GM12878 (cell line): ENCODE data around the gene RALGPS2. TPM values are rescaled to one million over a fixed set of nuclear protein-coding genes. Genes with fewer than 3 reads are reported as not detected.

Experiments
- ATAC-seq: fragments of 200-7000 bp; cut with Tn5 transposase; 3 replicates; pipeline ENCODE4 v1.9.1; 2020; ENCODE audit warnings: mild to moderate bottlenecking, moderate library complexity
- BruUV-seq: library from RNA; stranded (reverse); fragments of 400-500 nt; replicated peaks from 2 replicates; lab custom pipeline; 2021; lab: Mats Ljungman, UMichigan
- CTCF ChIA-PET: fragments of 300-600 bp; sonication (Branson Sonifier 250); formaldehyde crosslinking; extraction: SDS; loops from one replicate; lab custom pipeline; 2021; ENCODE audit warnings: inconsistent platforms; lab: Yijun Ruan, JAX
- POLR2A ChIA-PET: fragments of 350-600 bp; formaldehyde crosslinking; extraction: SDS; loops from one replicate; lab custom pipeline; 2021; ENCODE audit warnings: inconsistent platforms; lab: Charles Lee
- RAD21 ChIA-PET: fragments of 300-600 bp; sonication (Branson Sonifier 250); formaldehyde crosslinking; loops from one replicate; lab custom pipeline; 2023; ENCODE audit warnings: antibody characterized with exemption; ENCODE audit not compliant: unreplicated experiment; lab: Charles Lee
- SMC1A ChIA-PET: fragments of 300-600 bp; sonication (Branson Sonifier 250); formaldehyde crosslinking; loops from one replicate; lab custom pipeline; 2023; ENCODE audit not compliant: unreplicated experiment, uncharacterized antibody; lab: Charles Lee
- DNase-seq: peaks from one replicate; pipeline ENCODE4 v3.0.0-alpha.2; 2011; ENCODE audit warnings: low read depth, low spot score
- FAIRE-seq: peaks from 3 replicates; lab custom pipeline; 2011; peaks lifted over from hg19 to GRCh38; lab: Jason Lieb, UNC
- H2AFZ ChIP-seq: 2 replicates; pipeline ENCODE4 v1.6.0; 2011; ENCODE audit warnings: low read depth, low read length, control low read depth; ENCODE audit not compliant: control insufficient read depth
- H3K27ac ChIP-seq: 2 replicates; pipeline ENCODE4 v1.5.1; 2011; ENCODE audit warnings: control low read depth; ENCODE audit not compliant: control insufficient read depth, insufficient read depth
- H3K27me3 ChIP-seq, 2 experiments: replicated peaks in 1 of 2; 2 replicates each; pipeline versions ENCODE4 v1.6.0 to v1.6.1; 2011; ENCODE audit warnings: low read length in 1 of 2; ENCODE audit not compliant: control insufficient read depth in 2 of 2, insufficient read depth in 2 of 2
- H3K36me3 ChIP-seq, 2 experiments: 2 replicates each; pipeline ENCODE4 v1.5.1; 2011; ENCODE audit warnings: low read length in 1 of 2; ENCODE audit not compliant: control insufficient read depth in 2 of 2, insufficient read depth in 2 of 2
- H3K4me1 ChIP-seq: 2 replicates; pipeline ENCODE4 v1.6.1; 2011; ENCODE audit warnings: mild to moderate bottlenecking, low read length, moderate library complexity, mixed read lengths; ENCODE audit not compliant: control insufficient read depth, insufficient read depth
- H3K4me2 ChIP-seq: 2 replicates; pipeline ENCODE4 v1.6.0; 2011; ENCODE audit warnings: control low read depth; ENCODE audit not compliant: control insufficient read depth, insufficient read depth
- H3K4me3 ChIP-seq: fragments of 200-600 bp; sonication (generic); 2 replicates; pipeline ENCODE4 v1.5.1; 2016
- H3K79me2 ChIP-seq: 2 replicates; pipeline ENCODE4 v1.6.0; 2011; ENCODE audit warnings: low read length; ENCODE audit not compliant: control insufficient read depth, insufficient read depth
- H3K9ac ChIP-seq: 2 replicates; pipeline ENCODE4 v1.8.0; 2011; ENCODE audit warnings: low read length, control low read depth, mixed read lengths; ENCODE audit not compliant: control insufficient read depth, insufficient read depth
- H3K9me3 ChIP-seq: replicated peaks from 3 replicates; pipeline ENCODE4 v1.5.1; 2011; ENCODE audit warnings: mild to moderate bottlenecking, low read length; ENCODE audit not compliant: control insufficient read depth, insufficient read depth
- H4K20me1 ChIP-seq: 2 replicates; pipeline ENCODE4 v1.6.0; 2011; ENCODE audit not compliant: control insufficient read depth, insufficient read depth
- CEBPB ChIP-seq, 2 experiments: fragments of 150-350 bp in 1 of 2; IDR thresholded peaks; 2 replicates each; pipeline ENCODE4 v1.6.1; 2012 to 2014; ENCODE audit warnings: low read depth in 2 of 2, low read length in 2 of 2, borderline replicate concordance in 1 of 2, inconsistent platforms in 1 of 2
- HCFC1 ChIP-seq: fragments of 150-350 bp; IDR thresholded peaks from 2 replicates; pipeline ENCODE4 v1.6.1; 2014; ENCODE audit warnings: low read length
- NR2C1 ChIP-seq: fragments of 450-650 bp; IDR thresholded peaks from 2 replicates; pipeline ENCODE4 v1.6.1; 2017; ENCODE audit warnings: antibody characterized with exemption, mild to moderate bottlenecking, moderate library complexity
- NRF1 ChIP-seq: conservative IDR thresholded peaks from 2 replicates; pipeline ENCODE4 v1.6.1; 2011; ENCODE audit warnings: mild to moderate bottlenecking, low read depth, low read length, improper control_type of control experiment
- SREBF1 ChIP-seq: IDR thresholded peaks from 2 replicates; pipeline ENCODE4 v1.6.1; 2012; ENCODE audit warnings: mild to moderate bottlenecking, low read length
- WGBS: methylation state at CpG from one replicate; pipeline ENCODE4 v1.1.6; 2016; ENCODE audit warnings: low lambda C conversion rate; ENCODE audit not compliant: insufficient replicate concordance, insufficient coverage; ENCODE audit errors: missing lambda C conversion rate; 5-methylcytosine and 5-hydroxymethylcytosine counted together
- in situ Hi-C: fragments of 300-500 bp; cut with MboI; formaldehyde crosslinking; loops from 9 replicates; pipeline ENCODE4 v1.14.3; 2018; ENCODE audit warnings: mixed read lengths
- intact Hi-C: fragments of 100-400 bp; cut with micrococcal nuclease; formaldehyde crosslinking; loops from one replicate; pipeline ENCODE4 v1.14.2; 2022; ENCODE audit not compliant: unreplicated experiment
- polyA plus RNA-seq, 11 experiments: library from polyadenylated mRNA; depleted of rRNA in 4 of 11; unstranded in 6 of 11; stranded (reverse) in 5 of 11; fragments of >200 nt; fragmentation: Nextera tagmentation in 4 of 11; fragmentation: Illumina TruSeq in 1 of 11; extraction: Ambion mirVana in 4 of 11; extraction: Trizol in 1 of 11; gene quantifications; 1 replicate in 1 of 11; 2 replicates in 10 of 11; pipeline versions ENCODE4 v1.2.1 to v1.2.3, GENCODE V29; 2011 to 2016; ENCODE audit warnings: inconsistent platforms in 2 of 11, missing spikeins in 2 of 11, low read depth in 1 of 11
- total RNA-seq, 4 experiments: library from RNA; depleted of rRNA in 3 of 4; stranded (reverse); fragments of >200 nt in 3 of 4; fragmentation: Illumina TruSeq in 1 of 4; extraction: Trizol in 1 of 4; gene quantifications; 2 replicates each; pipeline versions ENCODE4 v1.2.1 to v1.2.3, GENCODE V29; 2013 to 2021
- TF ChIP-seq, protein P1 (sequence below): fragments of 450-650 bp; IDR thresholded peaks from 2 replicates; pipeline ENCODE4 v1.6.1; 2017; ENCODE audit warnings: low read depth, mild to moderate bottlenecking, moderate library complexity
- TF ChIP-seq, protein P2 (sequence below): IDR thresholded peaks from 2 replicates; pipeline ENCODE4 v1.6.1; 2012; ENCODE audit warnings: low read depth, low read length, improper control_type of control experiment
- TF ChIP-seq, protein P3 (sequence below): fragments of 450-650 bp; formaldehyde crosslinking; IDR thresholded peaks from 2 replicates; pipeline ENCODE4 v1.5.0; 2022; ENCODE audit warnings: mild to moderate bottlenecking, missing genetic modification characterization

Gene RALGPS2
- total and polyA plus RNA-seq, 10 of the 15 experiments (the other 5 are each of a cell fraction or from before 2014, with no cell fraction given) = 0.08 to 3.7 (median 0.50) TPM

DNA sequence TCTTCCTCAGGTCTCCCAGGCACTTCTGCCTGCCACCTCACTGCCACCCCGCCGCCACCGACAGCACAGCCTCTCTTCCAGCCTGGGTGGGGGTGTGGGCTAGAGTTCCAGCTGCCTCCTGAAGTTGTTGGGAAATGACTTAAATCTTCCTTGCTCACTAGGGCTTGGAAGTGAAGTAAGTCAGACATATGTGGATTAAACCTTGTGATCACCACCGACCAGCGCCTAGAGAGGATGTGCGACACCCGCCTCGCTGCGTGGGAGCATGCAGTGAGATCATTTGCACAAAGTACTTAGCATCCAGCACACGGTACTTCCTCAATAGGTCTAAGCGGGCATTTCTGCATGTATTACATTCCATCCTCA, 229.3 kb downstream of the RALGPS2 start (continued):
- no peak for TF ChIP-seq SREBF1

DNA sequence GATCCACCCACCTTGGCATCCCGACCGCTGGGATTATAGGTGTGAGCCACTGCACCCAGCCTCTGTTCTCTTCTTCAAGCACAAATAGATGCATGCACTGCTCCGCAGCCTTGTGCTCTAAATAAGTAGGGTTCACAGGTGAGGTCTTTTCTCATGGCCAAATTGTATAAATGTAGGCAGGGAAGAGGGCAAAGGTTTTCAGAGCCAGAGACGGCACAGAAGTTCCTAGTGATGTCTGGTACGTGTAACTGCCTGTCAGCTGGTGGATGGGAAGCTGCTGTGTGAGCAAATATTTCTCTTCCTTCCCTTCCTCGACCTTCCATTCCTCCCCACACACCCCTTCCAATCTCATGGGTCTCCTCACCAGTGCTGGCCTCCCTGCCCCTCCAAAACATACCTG, 229.9 kb downstream of the RALGPS2 start:
- TF ChIP-seq, protein P1, sequence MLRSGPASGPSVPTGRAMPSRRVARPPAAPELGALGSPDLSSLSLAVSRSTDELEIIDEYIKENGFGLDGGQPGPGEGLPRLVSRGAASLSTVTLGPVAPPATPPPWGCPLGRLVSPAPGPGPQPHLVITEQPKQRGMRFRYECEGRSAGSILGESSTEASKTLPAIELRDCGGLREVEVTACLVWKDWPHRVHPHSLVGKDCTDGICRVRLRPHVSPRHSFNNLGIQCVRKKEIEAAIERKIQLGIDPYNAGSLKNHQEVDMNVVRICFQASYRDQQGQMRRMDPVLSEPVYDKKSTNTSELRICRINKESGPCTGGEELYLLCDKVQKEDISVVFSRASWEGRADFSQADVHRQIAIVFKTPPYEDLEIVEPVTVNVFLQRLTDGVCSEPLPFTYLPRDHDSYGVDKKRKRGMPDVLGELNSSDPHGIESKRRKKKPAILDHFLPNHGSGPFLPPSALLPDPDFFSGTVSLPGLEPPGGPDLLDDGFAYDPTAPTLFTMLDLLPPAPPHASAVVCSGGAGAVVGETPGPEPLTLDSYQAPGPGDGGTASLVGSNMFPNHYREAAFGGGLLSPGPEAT = no peak
- TF ChIP-seq NR2C1 (no peak), HCFC1 (no peak), NRF1 (no peak), CEBPB (IDR thresholded peaks at IDR 0.05; ENCODE audit: borderline replicate concordance in 1 of 2, low read depth in 2 of 2, low read length in 2 of 2) (no peak)
- TF ChIP-seq, protein P2, sequence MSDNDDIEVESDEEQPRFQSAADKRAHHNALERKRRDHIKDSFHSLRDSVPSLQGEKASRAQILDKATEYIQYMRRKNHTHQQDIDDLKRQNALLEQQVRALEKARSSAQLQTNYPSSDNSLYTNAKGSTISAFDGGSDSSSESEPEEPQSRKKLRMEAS = no peak
- TF ChIP-seq, protein P3, sequence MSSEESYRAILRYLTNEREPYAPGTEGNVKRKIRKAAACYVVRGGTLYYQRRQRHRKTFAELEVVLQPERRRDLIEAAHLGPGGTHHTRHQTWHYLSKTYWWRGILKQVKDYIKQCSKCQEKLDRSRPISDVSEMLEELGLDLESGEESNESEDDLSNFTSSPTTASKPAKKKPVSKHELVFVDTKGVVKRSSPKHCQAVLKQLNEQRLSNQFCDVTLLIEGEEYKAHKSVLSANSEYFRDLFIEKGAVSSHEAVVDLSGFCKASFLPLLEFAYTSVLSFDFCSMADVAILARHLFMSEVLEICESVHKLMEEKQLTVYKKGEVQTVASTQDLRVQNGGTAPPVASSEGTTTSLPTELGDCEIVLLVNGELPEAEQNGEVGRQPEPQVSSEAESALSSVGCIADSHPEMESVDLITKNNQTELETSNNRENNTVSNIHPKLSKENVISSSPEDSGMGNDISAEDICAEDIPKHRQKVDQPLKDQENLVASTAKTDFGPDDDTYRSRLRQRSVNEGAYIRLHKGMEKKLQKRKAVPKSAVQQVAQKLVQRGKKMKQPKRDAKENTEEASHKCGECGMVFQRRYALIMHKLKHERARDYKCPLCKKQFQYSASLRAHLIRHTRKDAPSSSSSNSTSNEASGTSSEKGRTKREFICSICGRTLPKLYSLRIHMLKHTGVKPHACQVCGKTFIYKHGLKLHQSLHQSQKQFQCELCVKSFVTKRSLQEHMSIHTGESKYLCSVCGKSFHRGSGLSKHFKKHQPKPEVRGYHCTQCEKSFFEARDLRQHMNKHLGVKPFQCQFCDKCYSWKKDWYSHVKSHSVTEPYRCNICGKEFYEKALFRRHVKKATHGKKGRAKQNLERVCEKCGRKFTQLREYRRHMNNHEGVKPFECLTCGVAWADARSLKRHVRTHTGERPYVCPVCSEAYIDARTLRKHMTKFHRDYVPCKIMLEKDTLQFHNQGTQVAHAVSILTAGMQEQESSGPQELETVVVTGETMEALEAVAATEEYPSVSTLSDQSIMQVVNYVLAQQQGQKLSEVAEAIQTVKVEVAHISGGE (CRISPR knock-in tag) = no peak
- intact Hi-C loops = no loop called here
- ATAC-seq (no peak), FAIRE-seq (no peak), DNase-seq (no peak)
- ChIA-PET SMC1A (no interaction called here), POLR2A (no interaction called here), CTCF (no interaction called here), RAD21 (no interaction called here)
- H3K36me3 ChIP-seq = no peaks in the 10 kb centered on the region
- H3K9ac ChIP-seq = no peak overlapping the region
- H3K79me2 ChIP-seq = no peaks in the 10 kb centered on the region
- no peak overlapping the region for H3K4me2 ChIP-seq
- H3K27ac ChIP-seq = no peak overlapping the region
- peaks cover 0 to 3% of the 10 kb centered on the region in 2 experiments; a peak in 1 of 4 replicates for H3K27me3 ChIP-seq
- no TSS peak for BruUV-seq
- 50% methylated on average over 6 of the region's 6 CpGs for WGBS
- no peaks in the 10 kb centered on the region for H3K4me1 ChIP-seq
- H4K20me1 ChIP-seq = no peaks in the 10 kb centered on the region
- in situ Hi-C loops = no loop called here
- H2AFZ ChIP-seq = no peak overlapping the region
- H3K9me3 ChIP-seq = no peaks in the 10 kb centered on the region; the same call in 2 of the 3 replicates
- no peak overlapping the region for H3K4me3 ChIP-seq
